Thyroid gland (tissue), 4 donors: ENCODE measurements around the gene DIP2B.

Source experiments
- CTCF ChIP-seq, 6 experiments: fragments of 200-600 bp in 3 of 6; fragments of 450-650 bp in 3 of 6; sonication (generic) in 3 of 6; IDR thresholded peaks; one replicate each; pipeline ENCODE4 v1.5.1; 2016 to 2019; ENCODE audit warnings: antibody characterized with exemption in 6 of 6, mild to moderate bottlenecking in 2 of 6, inconsistent platforms in 1 of 6, moderate library complexity in 1 of 6
- POLR2A ChIP-seq, 2 donors: fragments of 450-650 bp; IDR thresholded peaks; one replicate each; pipeline ENCODE4 v1.6.1; 2017; ENCODE audit warnings: antibody characterized with exemption in 2 of 2, mild to moderate bottlenecking in 2 of 2, moderate library complexity in 1 of 2

- TF ChIP-seq CTCF (IDR thresholded peaks at IDR 0.05) (no peak), POLR2A (IDR thresholded peaks at IDR 0.05) (no peak)
Measured at GRCh38 chr12:50477241-50477832, 27.4 kb upstream of the DIP2B start.
